ACC112 (cell line): ENCODE measurements around the gene FMC1.

Source experiments
- H2AFZ ChIP-seq: fragments of 200-600 bp; sonication (generic); one replicate; pipeline ENCODE4 v1.6.0; 2017; ENCODE audit warnings: antibody characterized with exemption, low read length; ENCODE audit not compliant: unreplicated experiment
- H3K27ac ChIP-seq: fragments of 200-600 bp; sonication (generic); 2 replicates; pipeline ENCODE4 v1.5.1; 2014; ENCODE audit warnings: low read depth, mild to moderate bottlenecking, antibody characterized with exemption, low read length, moderate library complexity
- H3K27me3 ChIP-seq: fragments of 200-600 bp; sonication (generic); 2 replicates; pipeline ENCODE4 v1.6.1; 2014; ENCODE audit warnings: mild to moderate bottlenecking, antibody characterized with exemption, low read length, moderate library complexity, mixed read lengths; ENCODE audit not compliant: insufficient read depth
- H3K36me3 ChIP-seq: fragments of 200-600 bp; sonication (generic); 2 replicates; pipeline ENCODE4 v1.6.1; 2016; ENCODE audit warnings: mild to moderate bottlenecking, antibody characterized with exemption, low read length, moderate library complexity, mixed read lengths; ENCODE audit not compliant: insufficient read depth
- H3K4me1 ChIP-seq: fragments of 200-600 bp; sonication (generic); one replicate; pipeline ENCODE4 v1.6.1; 2016; ENCODE audit warnings: low read length, mixed read lengths; ENCODE audit not compliant: insufficient read depth, unreplicated experiment, control insufficient read depth
- H3K4me3 ChIP-seq: fragments of 200-600 bp; sonication (generic); 2 replicates; pipeline ENCODE4 v1.5.1; 2014; ENCODE audit warnings: mild to moderate bottlenecking, low read depth, low read length
- H3K79me2 ChIP-seq: fragments of 200-600 bp; sonication (generic); one replicate; pipeline ENCODE4 v1.6.0; 2016; ENCODE audit warnings: low read length; ENCODE audit not compliant: control insufficient read depth, unreplicated experiment, insufficient read depth

Gene FMC1

GRCh38 chr7:139374246-139374645 is 33.1 kb downstream of the FMC1 start:
- no peaks in the 10 kb centered on the region for H3K4me1 ChIP-seq
- H3K27ac ChIP-seq: no peak overlapping the region
- H3K4me3 ChIP-seq: no peak overlapping the region
- H3K79me2 ChIP-seq: peaks cover 82% of the 10 kb centered on the region
- no peak overlapping the region for H2AFZ ChIP-seq
- H3K27me3 ChIP-seq: no peaks in the 10 kb centered on the region
- H3K36me3 ChIP-seq: peaks cover 6% of the 10 kb centered on the region

- H3K27ac ChIP-seq: no peak overlapping the region
- no peaks in the 10 kb centered on the region for H3K27me3 ChIP-seq
- H2AFZ ChIP-seq: no peak overlapping the region
- no peak overlapping the region for H3K4me3 ChIP-seq
- peaks cover 16% of the 10 kb centered on the region for H3K36me3 ChIP-seq
- H3K4me1 ChIP-seq: no peaks in the 10 kb centered on the region
- peaks cover 33% of the 10 kb centered on the region for H3K79me2 ChIP-seq
Measured at GRCh38 chr7:139382439-139382838, 41.3 kb downstream of the FMC1 start.

GRCh38 chr7:139384611-139385010 is 43.5 kb downstream of the FMC1 start:
- no peaks in the 10 kb centered on the region for H3K4me1 ChIP-seq
- peaks cover 43% of the 10 kb centered on the region for H3K79me2 ChIP-seq
- H2AFZ ChIP-seq: no peak overlapping the region
- no peak overlapping the region for H3K27ac ChIP-seq
- no peak overlapping the region for H3K4me3 ChIP-seq
- peaks cover 34% of the 10 kb centered on the region for H3K36me3 ChIP-seq
- H3K27me3 ChIP-seq: no peaks in the 10 kb centered on the region

- no peak overlapping the region for H2AFZ ChIP-seq
- peaks cover 41% of the 10 kb centered on the region for H3K79me2 ChIP-seq
- no peaks in the 10 kb centered on the region for H3K27me3 ChIP-seq
- H3K27ac ChIP-seq: no peak overlapping the region
- no peak overlapping the region for H3K4me3 ChIP-seq
- peaks cover 32% of the 10 kb centered on the region for H3K36me3 ChIP-seq
- no peaks in the 10 kb centered on the region for H3K4me1 ChIP-seq
Measured at GRCh38 chr7:139387594-139387993, 46.5 kb downstream of the FMC1 start.

GRCh38 chr7:139389091-139389490 is 48.0 kb downstream of the FMC1 start:
- Histone ChIP-seq H3K4me1 (no peaks in the 10 kb centered on the region), H3K79me2 (peaks cover 45% of the 10 kb centered on the region), H3K36me3 (peaks cover 33% of the 10 kb centered on the region), H3K4me3 (no peak overlapping the region), H2AFZ (no peak overlapping the region), H3K27me3 (no peaks in the 10 kb centered on the region), H3K27ac (no peak overlapping the region)

GRCh38 chr7:139389774-139390173 is 48.6 kb downstream of the FMC1 start:
- Histone ChIP-seq H2AFZ (no peak overlapping the region), H3K4me1 (no peaks in the 10 kb centered on the region), H3K36me3 (peaks cover 32% of the 10 kb centered on the region), H3K27me3 (no peaks in the 10 kb centered on the region), H3K4me3 (no peak overlapping the region), H3K27ac (no peak overlapping the region), H3K79me2 (peaks cover 48% of the 10 kb centered on the region)

- no peak overlapping the region for H2AFZ ChIP-seq
- no peaks in the 10 kb centered on the region for H3K27me3 ChIP-seq
- H3K79me2 ChIP-seq: peaks cover 59% of the 10 kb centered on the region
- no peak overlapping the region for H3K4me3 ChIP-seq
- H3K36me3 ChIP-seq: peaks cover 28% of the 10 kb centered on the region
- H3K4me1 ChIP-seq: peaks cover 10% of the 10 kb centered on the region
- H3K27ac ChIP-seq: no peak overlapping the region
Measured at GRCh38 chr7:139393621-139394211, 52.6 kb downstream of the FMC1 start.

- Histone ChIP-seq H3K27ac (no peak overlapping the region), H3K27me3 (no peaks in the 10 kb centered on the region), H2AFZ (no peak overlapping the region), H3K4me1 (peaks cover 10% of the 10 kb centered on the region), H3K36me3 (peaks cover 22% of the 10 kb centered on the region), H3K79me2 (peaks cover 51% of the 10 kb centered on the region), H3K4me3 (no peak overlapping the region)
Measured at GRCh38 chr7:139394540-139394939, 53.4 kb downstream of the FMC1 start.
